ENCODE results near the gene PRSS27.

The PRSS27 gene

GRCh38 chr16:2724088-2724676 is 4.2 kb upstream of the PRSS27 start:
- H3K4me3 ChIP-seq (ENCODE audit: low read length): no peak overlapping the region
- TF ChIP-seq ZNF274 (IDR thresholded peaks at IDR 0.05; ENCODE audit: low read depth, low read length): no peak

- H3K4me3 ChIP-seq (ENCODE audit: low read length): peak overlapping the region; percentile 51; the same call in 1 of the 2 replicates
Observed at GRCh38 chr16:2721634-2722173, 1.7 kb upstream of the PRSS27 start.

- H3K4me3 ChIP-seq (ENCODE audit: low read length): peak overlapping the region; percentile 67; the same call in 1 of the 2 replicates
- no peak for TF ChIP-seq ZNF274 (IDR thresholded peaks at IDR 0.05; ENCODE audit: low read depth, low read length)
Observed at GRCh38 chr16:2720719-2721633, 952 bp upstream of the PRSS27 start.

GRCh38 chr16:2719328-2720063 is 528 bp downstream of the PRSS27 start:
- H3K4me3 ChIP-seq (ENCODE audit: low read length): no peak overlapping the region
- TF ChIP-seq ZNF274 (IDR thresholded peaks at IDR 0.05; ENCODE audit: low read depth, low read length): no peak

- no peak for TF ChIP-seq ZNF274 (IDR thresholded peaks at IDR 0.05; ENCODE audit: low read depth, low read length)
- no peak overlapping the region for H3K4me3 ChIP-seq (ENCODE audit: low read length)
Observed at GRCh38 chr16:2717383-2718263, 2.4 kb downstream of the PRSS27 start.

- no peak overlapping the region for H3K4me3 ChIP-seq (ENCODE audit: low read length)
- TF ChIP-seq ZNF274 (IDR thresholded peaks at IDR 0.05; ENCODE audit: low read depth, low read length): no peak
Observed at GRCh38 chr16:2716948-2717347, 3.1 kb downstream of the PRSS27 start.

GRCh38 chr16:2715966-2716885 is 3.8 kb downstream of the PRSS27 start:
- no peak for TF ChIP-seq ZNF274 (IDR thresholded peaks at IDR 0.05; ENCODE audit: low read depth, low read length)
- no peak overlapping the region for H3K4me3 ChIP-seq (ENCODE audit: low read length)

- no peak overlapping the region for H3K4me3 ChIP-seq (ENCODE audit: low read length)
- no peak for TF ChIP-seq ZNF274 (IDR thresholded peaks at IDR 0.05; ENCODE audit: low read depth, low read length)
Observed at GRCh38 chr16:2715519-2715918, 4.5 kb downstream of the PRSS27 start.

- TF ChIP-seq ZNF274 (IDR thresholded peaks at IDR 0.05; ENCODE audit: low read depth, low read length): no peak
- no peak overlapping the region for H3K4me3 ChIP-seq (ENCODE audit: low read length)
Observed at GRCh38 chr16:2715064-2715463, 5.0 kb downstream of the PRSS27 start.

- no peak for TF ChIP-seq ZNF274 (IDR thresholded peaks at IDR 0.05; ENCODE audit: low read depth, low read length)
- H3K4me3 ChIP-seq (ENCODE audit: low read length): no peak overlapping the region
Observed at GRCh38 chr16:2713985-2714774, 5.8 kb downstream of the PRSS27 start.

- TF ChIP-seq ZNF274 (IDR thresholded peaks at IDR 0.05; ENCODE audit: low read depth, low read length): no peak
- no peak overlapping the region for H3K4me3 ChIP-seq (ENCODE audit: low read length)
Observed at GRCh38 chr16:2713523-2713922, 6.5 kb downstream of the PRSS27 start.

- no peak for TF ChIP-seq ZNF274 (IDR thresholded peaks at IDR 0.05; ENCODE audit: low read depth, low read length)
- H3K4me3 ChIP-seq (ENCODE audit: low read length): no peak overlapping the region
Observed at GRCh38 chr16:2712546-2712945, 7.5 kb downstream of the PRSS27 start.
